ENCODE data around the gene RIPK4. TPM values are rescaled to one million over a fixed set of nuclear protein-coding genes. Genes with fewer than 3 reads are reported as not detected.

Gene RIPK4
- total RNA-seq, 1 experiment from 2014 or later, result 24.1 TPM

- BruUV-seq (replicated peaks), result no TSS peak
- Mint-ChIP-seq H3K9me3 (ENCODE audit: unreplicated experiment) (no peaks in the 10 kb centered on the region), H3K27ac (ENCODE audit: unreplicated experiment) (peak overlapping the region; percentile 94), H3K36me3 (ENCODE audit: insufficient read depth, unreplicated experiment) (peaks cover 14% of the 10 kb centered on the region), H3K4me1 (ENCODE audit: low read depth, unreplicated experiment) (peaks cover 56% of the 10 kb centered on the region), H3K27me3 (ENCODE audit: insufficient read depth, unreplicated experiment) (no peaks in the 10 kb centered on the region), H3K4me3 (ENCODE audit: unreplicated experiment) (peak overlapping the region; percentile 61)
- Histone ChIP-seq H3K4me1 (peaks cover 26% of the 10 kb centered on the region), H3K27me3 (replicated peaks; ENCODE audit: control insufficient read depth, insufficient read depth, low read length) (no peaks in the 10 kb centered on the region), H3K4me3 (ENCODE audit: low read depth, low read length) (no peak overlapping the region), H3K9me3 (no peaks in the 10 kb centered on the region), H3K36me3 (ENCODE audit: control insufficient read depth, insufficient read depth, low read length) (no peaks in the 10 kb centered on the region)
- ChIA-PET CTCF (interaction anchor here (0.5 to 3.9 kb wide), 5 partner anchors 8 to 158 kb away, joined by 4 to 61 read pairs (median 6); no protein-coding TSS in a partner anchor), POLR2A (interaction anchor here (1.0 kb wide), 1 partner anchor 55 kb away, joined by 4 read pairs; no protein-coding TSS in a partner anchor)
- no peak for DNase-seq
- intact Hi-C loops (cut with micrococcal nuclease; ENCODE audit: unreplicated experiment), result loop anchor here (2.0 kb wide), 1 partner anchor 157 kb away; no protein-coding TSS in a partner anchor
- TF ChIP-seq, protein P1, sequence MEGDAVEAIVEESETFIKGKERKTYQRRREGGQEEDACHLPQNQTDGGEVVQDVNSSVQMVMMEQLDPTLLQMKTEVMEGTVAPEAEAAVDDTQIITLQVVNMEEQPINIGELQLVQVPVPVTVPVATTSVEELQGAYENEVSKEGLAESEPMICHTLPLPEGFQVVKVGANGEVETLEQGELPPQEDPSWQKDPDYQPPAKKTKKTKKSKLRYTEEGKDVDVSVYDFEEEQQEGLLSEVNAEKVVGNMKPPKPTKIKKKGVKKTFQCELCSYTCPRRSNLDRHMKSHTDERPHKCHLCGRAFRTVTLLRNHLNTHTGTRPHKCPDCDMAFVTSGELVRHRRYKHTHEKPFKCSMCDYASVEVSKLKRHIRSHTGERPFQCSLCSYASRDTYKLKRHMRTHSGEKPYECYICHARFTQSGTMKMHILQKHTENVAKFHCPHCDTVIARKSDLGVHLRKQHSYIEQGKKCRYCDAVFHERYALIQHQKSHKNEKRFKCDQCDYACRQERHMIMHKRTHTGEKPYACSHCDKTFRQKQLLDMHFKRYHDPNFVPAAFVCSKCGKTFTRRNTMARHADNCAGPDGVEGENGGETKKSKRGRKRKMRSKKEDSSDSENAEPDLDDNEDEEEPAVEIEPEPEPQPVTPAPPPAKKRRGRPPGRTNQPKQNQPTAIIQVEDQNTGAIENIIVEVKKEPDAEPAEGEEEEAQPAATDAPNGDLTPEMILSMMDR (IDR thresholded peaks at IDR 0.05; ENCODE audit: insufficient read depth in 1 of 2, low read depth in 1 of 2, low read length in 1 of 2, severe bottlenecking in 1 of 2, unreplicated experiment in 1 of 2), result no peak
Observed at GRCh38 chr21:41769933-41770332, 3.1 kb upstream of the RIPK4 start.

DNA sequence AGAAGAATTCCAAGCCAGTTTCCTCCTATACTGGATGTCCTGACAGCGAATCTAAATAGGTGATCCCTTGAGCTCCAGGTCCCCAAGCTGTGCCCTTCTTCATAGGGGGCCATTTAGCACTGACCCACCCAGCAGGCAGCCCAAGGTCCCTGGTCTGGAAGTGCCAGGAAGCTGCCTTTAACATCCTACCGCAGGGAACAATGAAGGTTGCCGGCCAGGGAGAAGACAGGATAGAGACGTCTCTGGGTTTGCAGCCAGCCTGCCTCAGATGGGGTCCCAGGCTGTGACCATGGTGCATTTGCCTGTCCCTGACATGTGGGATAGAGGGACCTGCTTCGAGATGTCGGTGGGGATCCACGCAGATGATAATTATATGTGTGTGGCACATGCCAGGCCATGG is 2.7 kb upstream of the RIPK4 start:
- Histone ChIP-seq H3K4me3 (ENCODE audit: low read depth, low read length) (peak overlapping the region; percentile 36), H3K36me3 (ENCODE audit: control insufficient read depth, insufficient read depth, low read length) (no peaks in the 10 kb centered on the region), H3K9me3 (no peaks in the 10 kb centered on the region), H3K27me3 (replicated peaks; ENCODE audit: control insufficient read depth, insufficient read depth, low read length) (no peaks in the 10 kb centered on the region), H3K4me1 (peaks cover 30% of the 10 kb centered on the region)
- CTCF ChIA-PET, result interaction anchor here (0.6 to 3.9 kb wide), 6 partner anchors 9 to 158 kb away, joined by 3 to 61 read pairs (median 5); no protein-coding TSS in a partner anchor
- Mint-ChIP-seq H3K9me3 (ENCODE audit: unreplicated experiment) (no peaks in the 10 kb centered on the region), H3K27ac (ENCODE audit: unreplicated experiment) (peak overlapping the region; percentile 94), H3K4me3 (ENCODE audit: unreplicated experiment) (peak overlapping the region; percentile 90), H3K4me1 (ENCODE audit: low read depth, unreplicated experiment) (peaks cover 60% of the 10 kb centered on the region), H3K27me3 (ENCODE audit: insufficient read depth, unreplicated experiment) (no peaks in the 10 kb centered on the region), H3K36me3 (ENCODE audit: insufficient read depth, unreplicated experiment) (peaks cover 14% of the 10 kb centered on the region)
- no peak for DNase-seq
- no TSS peak for BruUV-seq (replicated peaks)
- TF ChIP-seq, protein P1 (IDR thresholded peaks at IDR 0.05; ENCODE audit: insufficient read depth in 1 of 2, low read depth in 1 of 2, low read length in 1 of 2, severe bottlenecking in 1 of 2, unreplicated experiment in 1 of 2), result no peak
- POLR2A ChIA-PET, result interaction anchor here (1.0 kb wide), 1 partner anchor 54 kb away, joined by 4 read pairs; no protein-coding TSS in a partner anchor
- intact Hi-C loops (cut with micrococcal nuclease; ENCODE audit: unreplicated experiment), result loop anchor here (2.0 kb wide), 1 partner anchor 157 kb away; no protein-coding TSS in a partner anchor

GRCh38 chr21:41769111-41769510 is 2.3 kb upstream of the RIPK4 start:
- peak overlapping the region; percentile 94 for H3K27ac Mint-ChIP-seq (ENCODE audit: unreplicated experiment)

More at GRCh38 chr21:41769111-41769510, 2.3 kb upstream of the RIPK4 start:
- H3K4me3 ChIP-seq (ENCODE audit: low read depth, low read length), result peak overlapping the region; percentile 36
- H3K9me3 Mint-ChIP-seq (ENCODE audit: unreplicated experiment), result no peaks in the 10 kb centered on the region
- no TSS peak for BruUV-seq (replicated peaks)
- H3K4me3 Mint-ChIP-seq (ENCODE audit: unreplicated experiment), result peak overlapping the region; percentile 90
- intact Hi-C loops (cut with micrococcal nuclease; ENCODE audit: unreplicated experiment), result loop anchor here (2.0 kb wide), 1 partner anchor 156 kb away; no protein-coding TSS in a partner anchor
- H3K36me3 ChIP-seq (ENCODE audit: control insufficient read depth, insufficient read depth, low read length), result no peaks in the 10 kb centered on the region
- H3K9me3 ChIP-seq, result no peaks in the 10 kb centered on the region
- peaks cover 35% of the 10 kb centered on the region for H3K4me1 ChIP-seq
- peaks cover 14% of the 10 kb centered on the region for H3K36me3 Mint-ChIP-seq (ENCODE audit: insufficient read depth, unreplicated experiment)
- H3K4me1 Mint-ChIP-seq (ENCODE audit: low read depth, unreplicated experiment), result peaks cover 64% of the 10 kb centered on the region
- DNase-seq, result no peak
- POLR2A ChIA-PET, result interaction anchor here (0.6 to 2.6 kb wide), 5 partner anchors 13 to 157 kb away, joined by 3 to 19 read pairs (median 3); no protein-coding TSS in a partner anchor
- TF ChIP-seq, protein P1 (IDR thresholded peaks at IDR 0.05; ENCODE audit: insufficient read depth in 1 of 2, low read depth in 1 of 2, low read length in 1 of 2, severe bottlenecking in 1 of 2, unreplicated experiment in 1 of 2), result no peak
- H3K27me3 ChIP-seq (replicated peaks; ENCODE audit: control insufficient read depth, insufficient read depth, low read length), result no peaks in the 10 kb centered on the region
- CTCF ChIA-PET, result interaction anchor here (0.6 to 3.9 kb wide), 14 partner anchors 9 to 157 kb away, joined by 3 to 61 read pairs (median 6); no protein-coding TSS in a partner anchor
- H3K27me3 Mint-ChIP-seq (ENCODE audit: insufficient read depth, unreplicated experiment), result no peaks in the 10 kb centered on the region
